ENCODE measurements around the gene PWWP2B. TPM values are rescaled to one million over a fixed set of nuclear protein-coding genes. Genes with fewer than 3 reads are reported as not detected.
A peak's percentile ranks its signal among the peaks of the same experiment; 100 is the strongest.

The PWWP2B gene
- total RNA-seq, 1 donor from 2014 or later: 3.8 TPM

GRCh38 chr10:132394936-132395703 lies 1.9 kb upstream of the PWWP2B start:
- Mint-ChIP-seq H3K9me3 (peaks cover 6% of the 10 kb centered on the region), H3K36me3 (ENCODE audit: low read depth) (no peaks in the 10 kb centered on the region), H3K27ac (peak overlapping the region; percentile 21), H3K4me1 (ENCODE audit: low read depth) (peaks cover 6% of the 10 kb centered on the region), H3K27me3 (ENCODE audit: low read depth) (peaks cover 7% of the 10 kb centered on the region), H3K4me3 (ENCODE audit: low read depth) (no peak overlapping the region)
- intact Hi-C loops (cut with micrococcal nuclease): no loop called here
- DNase-seq (ENCODE audit: low spot score): no peak

- no peak for DNase-seq (ENCODE audit: low spot score)
- intact Hi-C loops (cut with micrococcal nuclease): no loop called here
Observed at GRCh38 chr10:132395704-132396493, 1.1 kb upstream of the PWWP2B start.

GRCh38 chr10:132396494-132397035 lies 435 bp upstream of the PWWP2B start:
- peaks cover 7% of the 10 kb centered on the region for H3K27me3 Mint-ChIP-seq (ENCODE audit: low read depth)
- no peak overlapping the region for H3K4me3 Mint-ChIP-seq (ENCODE audit: low read depth)
- intact Hi-C loops (cut with micrococcal nuclease): no loop called here
- H3K27ac Mint-ChIP-seq: no peak overlapping the region
- H3K36me3 Mint-ChIP-seq (ENCODE audit: low read depth): no peaks in the 10 kb centered on the region
- peaks cover 6% of the 10 kb centered on the region for H3K9me3 Mint-ChIP-seq
- peaks cover 6% of the 10 kb centered on the region for H3K4me1 Mint-ChIP-seq (ENCODE audit: low read depth)
- peak; percentile 55 for DNase-seq (ENCODE audit: low spot score)

More at GRCh38 chr10:132395704-132396493, 1.1 kb upstream of the PWWP2B start:
- Mint-ChIP-seq H3K9me3 (peaks cover 6% of the 10 kb centered on the region), H3K4me1 (ENCODE audit: low read depth) (peaks cover 6% of the 10 kb centered on the region), H3K27ac (no peak overlapping the region), H3K4me3 (ENCODE audit: low read depth) (no peak overlapping the region), H3K36me3 (ENCODE audit: low read depth) (no peaks in the 10 kb centered on the region), H3K27me3 (ENCODE audit: low read depth) (peaks cover 7% of the 10 kb centered on the region)

GRCh38 chr10:132397671-132398565 lies 918 bp downstream of the PWWP2B start:
- intact Hi-C loops (cut with micrococcal nuclease): no loop called here
- Mint-ChIP-seq H3K27ac (peak overlapping the region; percentile 82), H3K4me1 (ENCODE audit: low read depth) (peaks cover 6% of the 10 kb centered on the region), H3K9me3 (no peaks in the 10 kb centered on the region), H3K4me3 (ENCODE audit: low read depth) (peak overlapping the region; percentile 79), H3K27me3 (ENCODE audit: low read depth) (peaks cover 7% of the 10 kb centered on the region), H3K36me3 (ENCODE audit: low read depth) (no peaks in the 10 kb centered on the region)
- DNase-seq (ENCODE audit: low spot score): no peak

- Mint-ChIP-seq H3K4me1 (ENCODE audit: low read depth) (peaks cover 6% of the 10 kb centered on the region), H3K9me3 (no peaks in the 10 kb centered on the region), H3K27me3 (ENCODE audit: low read depth) (peaks cover 7% of the 10 kb centered on the region), H3K27ac (no peak overlapping the region), H3K4me3 (ENCODE audit: low read depth) (peak overlapping the region; percentile 47), H3K36me3 (ENCODE audit: low read depth) (no peaks in the 10 kb centered on the region)
- no peak for DNase-seq (ENCODE audit: low spot score)
- intact Hi-C loops (cut with micrococcal nuclease): no loop called here
Observed at GRCh38 chr10:132398566-132398991, 1.6 kb downstream of the PWWP2B start.

GRCh38 chr10:132399117-132400035 lies 2.4 kb downstream of the PWWP2B start:
- Mint-ChIP-seq H3K9me3 (no peaks in the 10 kb centered on the region), H3K27me3 (ENCODE audit: low read depth) (peaks cover 7% of the 10 kb centered on the region), H3K36me3 (ENCODE audit: low read depth) (no peaks in the 10 kb centered on the region), H3K27ac (no peak overlapping the region), H3K4me1 (ENCODE audit: low read depth) (peaks cover 6% of the 10 kb centered on the region), H3K4me3 (ENCODE audit: low read depth) (peak overlapping the region; percentile 33)
- no peak for DNase-seq (ENCODE audit: low spot score)
- intact Hi-C loops (cut with micrococcal nuclease): no loop called here

- H3K4me3 Mint-ChIP-seq (ENCODE audit: low read depth): no peak overlapping the region
- peaks cover 3% of the 10 kb centered on the region for H3K27me3 Mint-ChIP-seq (ENCODE audit: low read depth)
- H3K36me3 Mint-ChIP-seq (ENCODE audit: low read depth): no peaks in the 10 kb centered on the region
Observed at GRCh38 chr10:132400041-132400546, 3.1 kb downstream of the PWWP2B start.

GRCh38 chr10:132400547-132401151 lies 3.6 kb downstream of the PWWP2B start:
- H3K9me3 Mint-ChIP-seq: no peaks in the 10 kb centered on the region
- H3K4me3 Mint-ChIP-seq (ENCODE audit: low read depth): no peak overlapping the region
- H3K27me3 Mint-ChIP-seq (ENCODE audit: low read depth): peaks cover 3% of the 10 kb centered on the region
- no peak for DNase-seq (ENCODE audit: low spot score)
- intact Hi-C loops (cut with micrococcal nuclease): no loop called here
- H3K4me1 Mint-ChIP-seq (ENCODE audit: low read depth): peaks cover 6% of the 10 kb centered on the region
- H3K36me3 Mint-ChIP-seq (ENCODE audit: low read depth): no peaks in the 10 kb centered on the region
- H3K27ac Mint-ChIP-seq: no peak overlapping the region

More at GRCh38 chr10:132400041-132400546, 3.1 kb downstream of the PWWP2B start:
- no peak overlapping the region for H3K27ac Mint-ChIP-seq
- H3K9me3 Mint-ChIP-seq: no peaks in the 10 kb centered on the region
- peaks cover 6% of the 10 kb centered on the region for H3K4me1 Mint-ChIP-seq (ENCODE audit: low read depth)
- intact Hi-C loops (cut with micrococcal nuclease): no loop called here
- no peak for DNase-seq (ENCODE audit: low spot score)

GRCh38 chr10:132401401-132402118 lies 4.6 kb downstream of the PWWP2B start:
- intact Hi-C loops (cut with micrococcal nuclease): no loop called here
- peaks cover 6% of the 10 kb centered on the region for H3K4me1 Mint-ChIP-seq (ENCODE audit: low read depth)
- no peak overlapping the region for H3K27ac Mint-ChIP-seq
- peaks cover 3% of the 10 kb centered on the region for H3K27me3 Mint-ChIP-seq (ENCODE audit: low read depth)
- no peak for DNase-seq (ENCODE audit: low spot score)
- H3K9me3 Mint-ChIP-seq: no peaks in the 10 kb centered on the region
- H3K4me3 Mint-ChIP-seq (ENCODE audit: low read depth): no peak overlapping the region
- no peaks in the 10 kb centered on the region for H3K36me3 Mint-ChIP-seq (ENCODE audit: low read depth)

GRCh38 chr10:132402781-132403241 lies 5.8 kb downstream of the PWWP2B start:
- Mint-ChIP-seq H3K36me3 (ENCODE audit: low read depth) (no peaks in the 10 kb centered on the region), H3K27me3 (ENCODE audit: low read depth) (peaks cover 3% of the 10 kb centered on the region), H3K4me3 (ENCODE audit: low read depth) (no peak overlapping the region), H3K4me1 (ENCODE audit: low read depth) (peaks cover 4% of the 10 kb centered on the region), H3K27ac (no peak overlapping the region), H3K9me3 (no peaks in the 10 kb centered on the region)
- intact Hi-C loops (cut with micrococcal nuclease): no loop called here
- no peak for DNase-seq (ENCODE audit: low spot score)
